LNCaP clone FGC (cell line): ENCODE data around the gene STPG4.

Experiments
- DNase-seq: peaks from one replicate; pipeline ENCODE4 v3.0.0-alpha.2; 2011; ENCODE audit warnings: low read depth
- H3K4me3 ChIP-seq: 2 replicates; pipeline ENCODE4 v1.5.1; 2011; ENCODE audit warnings: mild to moderate bottlenecking, low read depth, low read length, control low read depth
- TF ChIP-seq, protein P1 (sequence below): IDR thresholded peaks from 2 replicates; pipeline ENCODE4 v1.5.1; 2012; ENCODE audit warnings: mild to moderate bottlenecking; ENCODE audit not compliant: control insufficient read depth, insufficient read depth; ENCODE audit errors: extremely low read depth

Gene STPG4, protein sequence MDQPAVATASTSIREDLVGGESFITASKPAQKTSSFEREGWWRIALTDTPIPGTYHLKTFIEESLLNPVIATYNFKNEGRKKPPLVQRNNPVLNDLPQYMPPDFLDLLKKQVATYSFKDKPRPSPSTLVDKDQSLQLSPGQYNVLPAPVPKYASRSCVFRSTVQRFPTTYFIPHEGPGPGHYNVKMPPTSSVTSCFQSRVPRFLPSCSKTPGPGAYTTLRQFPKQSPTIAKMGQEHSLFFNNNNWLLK

DNA sequence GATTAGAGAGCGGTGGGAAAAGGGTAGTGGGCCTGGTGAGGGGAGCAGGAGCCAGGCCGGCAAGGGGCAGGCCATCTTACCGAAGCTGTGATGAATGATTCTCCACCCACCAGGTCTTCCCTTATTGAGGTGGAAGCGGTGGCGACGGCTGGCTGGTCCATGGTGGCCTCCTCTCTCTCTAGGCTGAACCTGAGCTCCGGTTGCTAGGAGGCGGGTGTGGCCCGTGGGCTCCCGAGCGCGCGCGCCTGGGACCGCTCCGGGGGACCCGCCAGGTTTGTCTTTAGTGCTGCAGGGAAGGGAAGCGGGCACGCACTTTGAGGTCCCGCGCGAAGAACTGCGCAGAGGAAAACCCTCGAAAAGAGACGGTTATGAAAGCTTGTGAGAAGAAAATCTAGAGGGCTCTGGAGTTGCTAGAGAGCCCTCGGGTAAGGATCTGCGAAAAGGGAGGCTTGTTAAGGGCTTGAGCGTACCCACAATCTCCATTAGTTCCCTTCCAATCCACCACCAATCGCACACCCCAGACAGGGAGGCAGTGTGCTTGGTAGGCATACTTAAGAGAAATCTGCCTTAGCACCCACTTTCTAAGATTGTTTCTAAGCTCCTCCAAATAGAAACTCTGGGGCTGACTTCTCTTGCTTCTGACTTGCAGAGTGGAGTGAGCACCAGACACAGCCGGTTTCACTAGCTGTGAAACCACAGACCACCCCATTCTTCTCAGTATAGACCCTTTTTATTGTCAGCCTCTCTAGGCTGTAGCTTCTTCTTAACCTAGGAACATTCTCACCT is at the start of gene STPG4:
Gene STPG4, minus strand, starts transcription at position 218 of the 786 bp plus-strand sequence. Its CDS starts 57 bp downstream, at position 161.
- TF ChIP-seq, protein P1, sequence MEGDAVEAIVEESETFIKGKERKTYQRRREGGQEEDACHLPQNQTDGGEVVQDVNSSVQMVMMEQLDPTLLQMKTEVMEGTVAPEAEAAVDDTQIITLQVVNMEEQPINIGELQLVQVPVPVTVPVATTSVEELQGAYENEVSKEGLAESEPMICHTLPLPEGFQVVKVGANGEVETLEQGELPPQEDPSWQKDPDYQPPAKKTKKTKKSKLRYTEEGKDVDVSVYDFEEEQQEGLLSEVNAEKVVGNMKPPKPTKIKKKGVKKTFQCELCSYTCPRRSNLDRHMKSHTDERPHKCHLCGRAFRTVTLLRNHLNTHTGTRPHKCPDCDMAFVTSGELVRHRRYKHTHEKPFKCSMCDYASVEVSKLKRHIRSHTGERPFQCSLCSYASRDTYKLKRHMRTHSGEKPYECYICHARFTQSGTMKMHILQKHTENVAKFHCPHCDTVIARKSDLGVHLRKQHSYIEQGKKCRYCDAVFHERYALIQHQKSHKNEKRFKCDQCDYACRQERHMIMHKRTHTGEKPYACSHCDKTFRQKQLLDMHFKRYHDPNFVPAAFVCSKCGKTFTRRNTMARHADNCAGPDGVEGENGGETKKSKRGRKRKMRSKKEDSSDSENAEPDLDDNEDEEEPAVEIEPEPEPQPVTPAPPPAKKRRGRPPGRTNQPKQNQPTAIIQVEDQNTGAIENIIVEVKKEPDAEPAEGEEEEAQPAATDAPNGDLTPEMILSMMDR = no peak
- no peak within 1 kb of the TSS for H3K4me3 ChIP-seq
- DNase-seq = no peak

DNA sequence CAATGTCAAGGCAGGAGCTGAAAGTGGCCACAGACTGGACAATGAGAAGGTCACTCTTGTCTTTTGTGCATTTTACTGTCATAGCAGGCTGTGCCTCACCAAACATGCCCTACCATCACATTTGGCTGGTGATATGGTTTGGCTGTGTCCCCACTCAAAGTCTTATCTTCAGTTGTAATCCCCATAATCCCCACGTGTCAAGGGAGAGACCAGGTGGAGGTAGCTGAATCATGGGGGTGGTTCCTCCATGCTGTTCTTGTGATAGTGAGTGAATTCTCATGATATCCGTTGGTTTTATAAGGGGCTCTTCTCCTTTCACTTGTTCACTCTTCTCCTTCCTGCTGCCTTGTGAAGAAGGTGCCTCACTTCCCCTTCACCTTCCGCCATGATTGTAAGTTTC is 49.6 kb upstream of the STPG4 start:
- H3K4me3 ChIP-seq = no peak overlapping the region
- no peak for DNase-seq
- TF ChIP-seq, protein P1 = no peak

DNA sequence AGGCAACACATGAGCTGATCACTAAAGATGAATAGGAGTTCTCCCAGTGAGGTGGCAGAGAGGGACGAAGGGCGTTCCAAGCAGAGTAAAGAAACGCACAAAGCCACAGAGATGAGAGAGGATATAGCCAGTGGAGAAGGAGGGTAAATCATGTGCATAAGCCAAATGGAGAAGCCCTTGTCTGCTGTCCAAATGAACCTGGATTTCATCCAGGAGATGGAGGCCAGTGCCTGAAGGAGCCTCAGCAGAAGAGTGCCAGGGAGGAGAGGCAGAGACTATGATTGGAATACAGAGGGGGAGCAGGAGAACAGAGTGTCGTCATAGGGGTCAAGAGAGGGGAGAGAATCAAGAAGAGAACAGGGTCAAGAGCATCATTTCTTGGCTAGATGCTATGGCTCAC is 48.9 kb upstream of the STPG4 start:
- DNase-seq = no peak
- H3K4me3 ChIP-seq = no peak overlapping the region
- TF ChIP-seq, protein P1 = no peak

DNA sequence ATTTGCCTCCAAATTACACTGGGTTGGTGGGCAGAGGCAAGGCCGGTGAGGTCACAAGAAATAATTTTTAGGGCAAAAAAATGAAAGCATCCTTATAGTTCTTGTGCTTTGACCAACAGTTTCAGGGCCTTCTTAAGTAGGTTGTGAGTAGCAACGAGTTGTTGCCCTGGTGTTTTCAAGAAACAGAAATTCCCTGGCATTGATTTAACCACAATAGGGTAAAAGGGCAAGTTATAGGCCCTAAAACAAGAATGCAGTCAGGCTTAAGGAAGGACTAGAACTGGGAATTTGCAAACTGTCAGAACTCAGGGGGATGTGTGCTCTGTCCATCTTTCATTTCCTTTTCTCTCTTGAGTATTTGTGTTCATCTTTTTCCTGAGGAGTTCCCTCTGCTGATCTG is 46.1 kb upstream of the STPG4 start:
- DNase-seq = no peak
- H3K4me3 ChIP-seq = no peak overlapping the region
- TF ChIP-seq, protein P1 = no peak

DNA sequence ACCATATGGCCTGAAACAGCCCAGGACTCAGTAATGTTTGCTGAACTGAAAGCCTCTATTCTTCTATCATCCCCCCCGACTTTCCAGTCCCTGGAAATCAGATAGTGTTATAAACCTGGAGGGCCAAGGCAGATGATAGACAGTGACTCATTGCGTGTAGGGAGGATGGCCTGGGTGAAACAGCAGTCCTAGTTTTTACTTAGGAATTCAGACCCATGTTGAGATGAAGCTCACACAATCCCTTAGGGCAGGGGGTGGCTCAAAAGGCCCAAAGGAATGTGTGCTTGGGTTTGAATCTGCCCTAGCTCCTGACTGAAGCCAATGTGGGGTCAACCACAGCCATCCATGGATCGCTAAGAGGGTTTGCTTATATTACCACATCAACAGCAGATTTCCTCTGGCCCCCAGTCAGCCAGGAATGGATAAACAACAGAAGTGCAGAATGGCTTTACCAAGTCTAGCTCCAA is 43.9 kb upstream of the STPG4 start:
- no peak for DNase-seq
- H3K4me3 ChIP-seq = no peak overlapping the region
- TF ChIP-seq, protein P1 = no peak

DNA sequence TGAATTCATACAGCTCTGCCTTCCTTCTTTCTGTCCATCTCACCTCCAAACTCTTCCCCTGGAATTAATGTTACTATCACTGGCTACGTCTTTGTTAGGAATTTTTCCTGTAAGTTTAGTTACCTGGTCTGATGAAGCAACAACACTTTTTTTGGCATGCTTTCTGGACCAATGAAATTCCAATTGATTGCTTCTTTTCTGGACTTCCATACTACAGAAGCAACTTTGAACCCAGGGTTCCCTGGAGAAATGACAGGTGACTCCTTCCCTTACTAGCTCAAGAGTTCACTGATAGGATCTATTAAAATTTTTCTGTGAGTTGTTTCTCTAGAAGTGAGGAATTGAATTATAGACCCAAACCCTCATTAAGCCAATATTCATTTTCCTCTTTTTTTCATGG is 41.4 kb upstream of the STPG4 start:
- TF ChIP-seq, protein P1 = no peak

More for the DNA sequence above, 41.4 kb upstream of the STPG4 start:
- H3K4me3 ChIP-seq = no peak overlapping the region
- DNase-seq = no peak
